HG03135 (cell line): ENCODE data around the gene ATP6V1G2.

Source experiments
- ATAC-seq: cut with Tn5 transposase; IDR thresholded peaks from one replicate; pipeline ENCODE4 v1.9.1; 2021; ENCODE audit warnings: mild to moderate bottlenecking, moderate library complexity; ENCODE audit not compliant: unreplicated experiment

The ATP6V1G2 gene

GRCh38 chr6:31548544-31548873 is 2.1 kb upstream of the ATP6V1G2 start:
- no peak for ATAC-seq

- no peak for ATAC-seq
Observed at GRCh38 chr6:31547727-31548543, 1.5 kb upstream of the ATP6V1G2 start.

GRCh38 chr6:31546958-31547726 is 734 bp upstream of the ATP6V1G2 start, which contains the start of gene NFKBIL1:
Gene NFKBIL1 (plus strand): TSS chr6:31547608. CDS start chr6:31547695, 87 bp downstream.
- ATAC-seq: peak; percentile 53

- ATAC-seq: no peak
Observed at GRCh38 chr6:31545291-31545690, 1.1 kb downstream of the ATP6V1G2 start.

GRCh38 chr6:31544676-31545075 is 1.7 kb downstream of the ATP6V1G2 start:
- ATAC-seq: no peak

- no peak for ATAC-seq
Observed at GRCh38 chr6:31543639-31544038, 2.8 kb downstream of the ATP6V1G2 start.

GRCh38 chr6:31541658-31542521 is 4.5 kb downstream of the ATP6V1G2 start, which contains the start of gene DDX39B:
Gene DDX39B (minus strand): TSS chr6:31542003. CDS start chr6:31540532, 1,471 bp downstream.
- ATAC-seq: peak; percentile 63

GRCh38 chr6:31541059-31541657 is 5.2 kb downstream of the ATP6V1G2 start:
- no peak for ATAC-seq

- no peak for ATAC-seq
Observed at GRCh38 chr6:31540640-31541039, 5.8 kb downstream of the ATP6V1G2 start.

- no peak for ATAC-seq
Observed at GRCh38 chr6:31538805-31539400, 7.5 kb downstream of the ATP6V1G2 start.

GRCh38 chr6:31535538-31536324 is 10.7 kb downstream of the ATP6V1G2 start:
- ATAC-seq: no peak

GRCh38 chr6:31534521-31535040 is 11.8 kb downstream of the ATP6V1G2 start:
- ATAC-seq: no peak

GRCh38 chr6:31534011-31534410 is 12.4 kb downstream of the ATP6V1G2 start:
- no peak for ATAC-seq

- ATAC-seq: no peak
Observed at GRCh38 chr6:31533455-31533841, 13.0 kb downstream of the ATP6V1G2 start.

- no peak for ATAC-seq
Observed at GRCh38 chr6:31532644-31533454, 13.6 kb downstream of the ATP6V1G2 start.

GRCh38 chr6:31531771-31532643 is 14.4 kb downstream of the ATP6V1G2 start:
- ATAC-seq: no peak

- no peak for ATAC-seq
Observed at GRCh38 chr6:31531162-31531561, 15.2 kb downstream of the ATP6V1G2 start.
